SK-N-SH (cell line): Measurements from ENCODE around the gene VPS16.

ENCODE experiments used
- CTCF ChIP-seq: fragments of 200-600 bp; sonication (generic); IDR thresholded peaks from 2 replicates; pipeline ENCODE4 v1.6.1; 2017; ENCODE audit warnings: antibody characterized with exemption, mild to moderate bottlenecking, moderate library complexity
- EP300 ChIP-seq, 2 experiments: IDR thresholded peaks; 2 replicates each; pipeline versions ENCODE4 v1.4.0 to v1.6.1; 2012; ENCODE audit warnings: borderline replicate concordance in 1 of 2, low read depth in 1 of 2, low read length in 1 of 2
- FOXM1 ChIP-seq: IDR thresholded peaks from 2 replicates; pipeline ENCODE4 v1.4.0; 2012; ENCODE audit warnings: low read depth, mild to moderate bottlenecking
- MXI1 ChIP-seq: IDR thresholded peaks from 2 replicates; pipeline ENCODE4 v1.6.1; 2012; ENCODE audit warnings: mild to moderate bottlenecking, low read depth, low read length, improper control_type of control experiment
- RCOR1 ChIP-seq: fragments of 150-350 bp; IDR thresholded peaks from 2 replicates; pipeline ENCODE4 v1.6.1; 2017; ENCODE audit warnings: antibody characterized with exemption, low read length
- TAF1 ChIP-seq: IDR thresholded peaks from 2 replicates; pipeline ENCODE4 v1.6.1; 2012; ENCODE audit warnings: low read depth, mild to moderate bottlenecking, low read length, moderate library complexity, borderline replicate concordance
- TF ChIP-seq, protein P1 (sequence below): IDR thresholded peaks from 2 replicates; pipeline ENCODE4; 2012

DNA sequence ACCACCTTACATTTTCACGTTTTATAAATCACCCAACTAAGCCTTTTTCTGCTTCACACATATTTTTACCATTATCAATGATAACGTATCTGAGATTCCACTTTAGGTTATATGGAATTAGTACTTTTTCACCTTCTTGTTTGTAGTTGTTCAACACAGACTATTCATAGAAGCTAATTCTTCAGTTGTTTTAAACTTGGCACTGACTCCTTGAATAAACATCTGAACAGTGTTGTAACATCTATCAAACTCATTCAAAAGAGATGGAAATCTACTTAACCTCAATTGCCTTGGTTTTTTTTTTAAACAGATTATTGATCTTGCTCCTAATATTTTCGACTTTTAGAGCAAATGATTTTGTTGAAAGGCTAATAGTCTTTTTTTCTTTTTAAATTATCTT, 67.0 kb downstream of the VPS16 start:
- TF ChIP-seq CTCF: no peak
- TF ChIP-seq FOXM1: no peak
- TF ChIP-seq, protein P1, sequence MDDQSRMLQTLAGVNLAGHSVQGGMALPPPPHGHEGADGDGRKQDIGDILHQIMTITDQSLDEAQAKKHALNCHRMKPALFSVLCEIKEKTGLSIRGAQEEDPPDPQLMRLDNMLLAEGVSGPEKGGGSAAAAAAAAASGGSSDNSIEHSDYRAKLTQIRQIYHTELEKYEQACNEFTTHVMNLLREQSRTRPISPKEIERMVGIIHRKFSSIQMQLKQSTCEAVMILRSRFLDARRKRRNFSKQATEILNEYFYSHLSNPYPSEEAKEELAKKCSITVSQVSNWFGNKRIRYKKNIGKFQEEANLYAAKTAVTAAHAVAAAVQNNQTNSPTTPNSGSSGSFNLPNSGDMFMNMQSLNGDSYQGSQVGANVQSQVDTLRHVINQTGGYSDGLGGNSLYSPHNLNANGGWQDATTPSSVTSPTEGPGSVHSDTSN: no peak
- TF ChIP-seq MXI1: no peak
- TF ChIP-seq RCOR1: no peak
- no peak for TF ChIP-seq EP300 (IDR thresholded peaks at IDR 0.05; ENCODE audit: borderline replicate concordance in 1 of 2, low read depth in 1 of 2, low read length in 1 of 2)
- no peak for TF ChIP-seq TAF1
